DOHH2 (cell line): Measurements from ENCODE around the gene RNF17.

Experiments
- H3F3A ChIP-seq: fragments of 200-600 bp; sonication (generic), shearing (Covaris generic); 2 replicates; pipeline ENCODE4 v1.6.0; 2016; ENCODE audit warnings: antibody characterized with exemption, mild to moderate bottlenecking; ENCODE audit not compliant: control insufficient read depth, insufficient read depth
- H3K27ac ChIP-seq: fragments of 200-600 bp; sonication (generic); 2 replicates; pipeline ENCODE4 v1.5.1; 2014; ENCODE audit warnings: low read depth, mild to moderate bottlenecking, low read length, moderate library complexity
- H3K27me3 ChIP-seq: fragments of 200-600 bp; sonication (generic); 2 replicates; pipeline ENCODE4 v1.6.1; 2014; ENCODE audit warnings: mild to moderate bottlenecking, low read length, mixed read lengths; ENCODE audit not compliant: control insufficient read depth
- H3K36me3 ChIP-seq: fragments of 200-600 bp; sonication (generic); 2 replicates; pipeline ENCODE4 v1.6.1; 2014; ENCODE audit warnings: mild to moderate bottlenecking, low read length, moderate library complexity, mixed read lengths; ENCODE audit not compliant: control insufficient read depth
- H3K4me1 ChIP-seq: fragments of 200-600 bp; sonication (generic); 2 replicates; pipeline ENCODE4 v1.6.1; 2014; ENCODE audit warnings: mild to moderate bottlenecking, low read length, mixed read lengths; ENCODE audit not compliant: control insufficient read depth
- H3K4me2 ChIP-seq: fragments of 200-600 bp; sonication (generic); 2 replicates; pipeline ENCODE4 v1.6.0; 2014; ENCODE audit warnings: mild to moderate bottlenecking, low read length, moderate library complexity
- H3K4me3 ChIP-seq: fragments of 200-600 bp; sonication (generic); 2 replicates; pipeline ENCODE4 v1.5.1; 2014; ENCODE audit warnings: mild to moderate bottlenecking, low read length, mixed read lengths
- H3K79me2 ChIP-seq: fragments of 200-600 bp; sonication (generic); 2 replicates; pipeline ENCODE4 v1.6.1; 2014; ENCODE audit warnings: mild to moderate bottlenecking, low read length, mixed read lengths; ENCODE audit not compliant: control insufficient read depth
- H3K9me2 ChIP-seq: fragments of 200-600 bp; sonication (generic); replicated peaks from 2 replicates; pipeline ENCODE4 v1.6.1; 2014; ENCODE audit warnings: mild to moderate bottlenecking, low read length, mixed read lengths; ENCODE audit not compliant: control insufficient read depth
- H3K9me3 ChIP-seq: fragments of 200-600 bp; sonication (generic); 2 replicates; pipeline ENCODE4 v1.6.1; 2014; ENCODE audit warnings: antibody characterized with exemption, low read length, mixed read lengths; ENCODE audit not compliant: control insufficient read depth, insufficient read depth
- H4K20me1 ChIP-seq: fragments of 200-600 bp; sonication (generic); 2 replicates; pipeline ENCODE4 v1.6.0; 2014; ENCODE audit warnings: low read depth, mild to moderate bottlenecking, antibody characterized with exemption, low read length, moderate library complexity; ENCODE audit not compliant: control insufficient read depth, insufficient read depth
- CTCF ChIP-seq: fragments of 200-600 bp; sonication (generic); IDR thresholded peaks from one replicate; pipeline ENCODE4 v1.5.1; 2014; ENCODE audit warnings: antibody characterized with exemption, mild to moderate bottlenecking, low read depth, low read length; ENCODE audit not compliant: poor library complexity, severe bottlenecking
- EZH2phosphoT487 ChIP-seq: fragments of 200-600 bp; sonication (generic); IDR thresholded peaks from 2 replicates; pipeline ENCODE4 v1.6.1; 2017; ENCODE audit warnings: borderline replicate concordance, mild to moderate bottlenecking, antibody characterized with exemption, low read length, moderate library complexity, mixed read lengths

The RNF17 gene

DNA sequence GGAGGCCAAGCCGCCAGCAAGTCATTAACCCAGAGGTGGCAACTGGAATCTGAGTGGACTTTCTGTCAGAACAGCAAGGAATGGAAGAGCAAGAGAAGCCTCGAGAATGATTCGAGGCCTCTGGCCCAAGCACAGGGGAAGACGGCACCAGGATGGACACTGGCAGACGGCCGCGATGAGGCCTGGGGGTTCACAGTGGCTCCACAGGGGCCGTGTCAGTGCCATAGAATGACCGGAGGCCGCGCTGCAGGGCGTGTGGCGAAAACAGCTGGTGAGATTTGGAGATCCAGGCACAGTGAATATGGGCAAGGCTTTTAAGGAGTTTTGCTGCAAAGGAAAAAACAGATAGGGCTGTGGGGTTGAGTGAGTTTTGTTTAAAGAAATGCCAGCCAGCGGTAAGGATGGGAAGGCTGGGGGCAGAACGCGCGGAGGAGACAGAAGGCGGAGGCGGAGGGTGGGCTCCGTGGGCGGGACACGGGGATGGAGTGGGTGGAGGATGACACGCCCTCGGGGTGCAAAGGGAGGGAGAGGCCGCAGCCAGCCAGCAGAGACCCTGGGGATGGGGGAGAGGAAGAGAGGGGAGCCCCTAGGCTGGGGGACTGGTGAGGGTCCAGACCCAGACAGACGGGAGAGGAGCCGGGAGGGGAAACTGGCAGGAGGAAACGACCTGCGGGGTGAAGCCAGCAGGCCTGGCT lies 130.5 kb downstream of the RNF17 start:
- Histone ChIP-seq H3K79me2 (no peaks in the 10 kb centered on the region), H3K4me1 (no peaks in the 10 kb centered on the region), H3K9me3 (no peaks in the 10 kb centered on the region), H3K9me2 (no peaks in the 10 kb centered on the region), H3K4me3 (no peak overlapping the region), H3K4me2 (no peak overlapping the region), H3F3A (no peaks in the 10 kb centered on the region), H3K27ac (no peak overlapping the region), H4K20me1 (no peaks in the 10 kb centered on the region), H3K27me3 (no peaks in the 10 kb centered on the region), H3K36me3 (peaks cover 63% of the 10 kb centered on the region)
- TF ChIP-seq EZH2phosphoT487 (no peak), CTCF (no peak)

DNA sequence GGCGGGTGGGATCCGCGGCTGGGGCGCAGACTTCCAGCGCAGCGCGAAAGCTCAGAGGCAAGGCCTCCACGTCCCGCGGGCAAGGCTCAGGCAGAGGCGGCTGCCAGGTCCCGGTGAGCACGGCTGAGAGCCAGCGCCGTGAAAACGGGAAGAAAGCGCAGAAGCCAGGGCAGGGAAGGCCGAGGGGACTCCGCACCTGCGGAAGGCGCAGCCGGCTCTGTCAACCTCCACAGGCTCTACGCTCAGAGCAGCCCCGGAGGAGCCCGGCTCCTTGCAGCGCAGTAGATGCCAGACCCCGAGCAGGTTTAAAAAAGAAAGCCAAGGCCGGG lies 131.0 kb downstream of the RNF17 start:
- Histone ChIP-seq H3K4me1 (no peaks in the 10 kb centered on the region), H4K20me1 (no peaks in the 10 kb centered on the region), H3K4me2 (no peak overlapping the region), H3K9me3 (no peaks in the 10 kb centered on the region), H3K27ac (no peak overlapping the region), H3F3A (no peaks in the 10 kb centered on the region), H3K27me3 (no peaks in the 10 kb centered on the region), H3K79me2 (no peaks in the 10 kb centered on the region), H3K36me3 (peaks cover 63% of the 10 kb centered on the region), H3K9me2 (no peaks in the 10 kb centered on the region), H3K4me3 (no peak overlapping the region)
- TF ChIP-seq EZH2phosphoT487 (no peak), CTCF (no peak)

DNA sequence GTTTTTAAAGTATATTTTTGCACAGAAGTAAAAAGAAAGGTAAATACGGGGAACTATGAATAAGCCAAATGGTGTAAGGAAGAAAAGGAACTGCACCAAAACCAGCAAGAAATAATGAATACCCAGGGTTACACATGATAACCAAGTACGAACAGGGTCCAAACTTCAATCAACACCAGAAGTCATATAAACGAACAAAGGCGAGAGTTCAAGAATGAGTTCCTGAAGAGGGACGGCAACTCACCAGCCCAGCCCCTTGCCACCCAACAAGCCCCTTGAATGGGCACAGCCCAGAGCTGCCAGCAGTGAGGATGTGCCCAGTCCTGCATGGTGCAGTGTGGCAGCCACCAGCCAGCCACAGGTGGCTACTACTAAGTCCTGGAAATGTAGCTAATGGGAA lies 132.1 kb downstream of the RNF17 start:
- peaks cover 6% of the 10 kb centered on the region for H3K4me1 ChIP-seq
- TF ChIP-seq EZH2phosphoT487: no peak
- no peak for TF ChIP-seq CTCF
- no peaks in the 10 kb centered on the region for H3K9me3 ChIP-seq
- H4K20me1 ChIP-seq: no peaks in the 10 kb centered on the region
- H3K36me3 ChIP-seq: peaks cover 64% of the 10 kb centered on the region
- H3K27ac ChIP-seq: no peak overlapping the region
- H3K79me2 ChIP-seq: no peaks in the 10 kb centered on the region; the same call in 1 of the 2 replicates
- no peaks in the 10 kb centered on the region for H3K9me2 ChIP-seq
- no peaks in the 10 kb centered on the region for H3K27me3 ChIP-seq
- no peaks in the 10 kb centered on the region for H3F3A ChIP-seq
- H3K4me2 ChIP-seq: no peak overlapping the region
- no peak overlapping the region for H3K4me3 ChIP-seq
